K562 (cell line): ENCODE data around the gene CLCN6. TPM values are rescaled to one million over a fixed set of nuclear protein-coding genes. Genes with fewer than 3 reads are reported as not detected.

Experiments
- ETV1 ChIP-seq: fragments of 450-650 bp; conservative IDR thresholded peaks from 2 replicates; pipeline ENCODE4 v1.6.1; 2016; ENCODE audit warnings: missing genetic modification characterization, control low read depth, low read depth, missing compliant biosample characterization
- ETV6 ChIP-seq, 3 experiments: fragments of 150-350 bp in 1 of 3; sonication (generic) in 1 of 3; formaldehyde crosslinking in 1 of 3; IDR thresholded peaks; 2 replicates each; pipeline versions ENCODE4 v1.6.1 to v1.8.0; 2014 to 2022; ENCODE audit warnings: borderline replicate concordance in 2 of 3, low read depth in 2 of 3, antibody characterized with exemption in 1 of 3, low read length in 1 of 3, mild to moderate bottlenecking in 1 of 3, missing genetic modification reagents in 1 of 3
- TRIM24 ChIP-seq, 2 experiments: fragments of 450-650 bp; IDR thresholded peaks; 2 replicates each; pipeline ENCODE4 v1.6.1; 2016
- ZNF644 ChIP-seq: fragments of 200-800 bp; sonication (Bioruptor generic); IDR thresholded peaks from 2 replicates; pipeline ENCODE4 v1.6.1; 2016; ENCODE audit warnings: low read depth, missing genetic modification characterization, missing compliant biosample characterization
- polyA plus RNA-seq, 8 experiments: library from polyadenylated mRNA; depleted of rRNA in 4 of 8; stranded (reverse) in 5 of 8; unstranded in 3 of 8; fragments of >200 nt; fragmentation: Nextera tagmentation in 2 of 8; fragmentation: Illumina TruSeq in 1 of 8; extraction: Ambion mirVana in 2 of 8; extraction: Trizol in 1 of 8; gene quantifications; 2 replicates each; pipeline versions ENCODE4 v1.2.1 to v1.2.3, GENCODE V29; 2011 to 2014; ENCODE audit warnings: inconsistent platforms in 1 of 8, missing spikeins in 1 of 8
- total RNA-seq, 7 experiments: library from RNA; depleted of rRNA in 6 of 7; stranded (reverse); fragments of >200 nt in 6 of 7; fragmentation: Illumina TruSeq in 2 of 7; extraction: Trizol in 2 of 7; gene quantifications; 2 replicates each; pipeline versions ENCODE4 v1.2.1 to v1.2.3, GENCODE V29; 2011 to 2021; ENCODE audit warnings: low replicate concordance in 1 of 7
- TF ChIP-seq, protein P1 (sequence below), 2 experiments: IDR thresholded peaks in 1 of 2; conservative IDR thresholded peaks in 1 of 2; 2 replicates each; pipeline ENCODE4 v1.6.1; 2016; ENCODE audit warnings: low read depth in 2 of 2, mild to moderate bottlenecking in 1 of 2, missing compliant biosample characterization in 1 of 2, missing genetic modification characterization in 1 of 2, moderate library complexity in 1 of 2
- TF ChIP-seq, protein P2 (sequence below): fragments of 200-800 bp; sonication (Bioruptor generic); IDR thresholded peaks from 2 replicates; pipeline ENCODE4 v1.6.1; 2016; ENCODE audit warnings: missing genetic modification characterization, missing compliant biosample characterization
- TF ChIP-seq, protein P3 (sequence below), 3 experiments: fragments of 200-800 bp in 1 of 3; fragments of 250-450 bp in 1 of 3; fragments of 450-650 bp in 1 of 3; sonication (Bioruptor Pico) in 1 of 3; sonication (Bioruptor generic) in 1 of 3; formaldehyde crosslinking in 1 of 3; IDR thresholded peaks; 2 replicates each; pipeline versions ENCODE4 v1.6.1 to v1.8.0; 2016 to 2022; ENCODE audit warnings: mild to moderate bottlenecking in 2 of 3, missing genetic modification characterization in 2 of 3, missing compliant biosample characterization in 1 of 3, moderate library complexity in 1 of 3
- TF ChIP-seq, protein P4 (sequence below): fragments of 450-650 bp; formaldehyde crosslinking; conservative IDR thresholded peaks from 2 replicates; pipeline ENCODE4 v1.4.0; 2022; ENCODE audit warnings: mild to moderate bottlenecking, missing genetic modification characterization

Gene CLCN6
- total and polyA plus RNA-seq, 9 of the 15 experiments (the other 6 are each of a cell fraction or from before 2014, with no cell fraction given) = 2.0 to 21.8 (median 13.6) TPM

DNA sequence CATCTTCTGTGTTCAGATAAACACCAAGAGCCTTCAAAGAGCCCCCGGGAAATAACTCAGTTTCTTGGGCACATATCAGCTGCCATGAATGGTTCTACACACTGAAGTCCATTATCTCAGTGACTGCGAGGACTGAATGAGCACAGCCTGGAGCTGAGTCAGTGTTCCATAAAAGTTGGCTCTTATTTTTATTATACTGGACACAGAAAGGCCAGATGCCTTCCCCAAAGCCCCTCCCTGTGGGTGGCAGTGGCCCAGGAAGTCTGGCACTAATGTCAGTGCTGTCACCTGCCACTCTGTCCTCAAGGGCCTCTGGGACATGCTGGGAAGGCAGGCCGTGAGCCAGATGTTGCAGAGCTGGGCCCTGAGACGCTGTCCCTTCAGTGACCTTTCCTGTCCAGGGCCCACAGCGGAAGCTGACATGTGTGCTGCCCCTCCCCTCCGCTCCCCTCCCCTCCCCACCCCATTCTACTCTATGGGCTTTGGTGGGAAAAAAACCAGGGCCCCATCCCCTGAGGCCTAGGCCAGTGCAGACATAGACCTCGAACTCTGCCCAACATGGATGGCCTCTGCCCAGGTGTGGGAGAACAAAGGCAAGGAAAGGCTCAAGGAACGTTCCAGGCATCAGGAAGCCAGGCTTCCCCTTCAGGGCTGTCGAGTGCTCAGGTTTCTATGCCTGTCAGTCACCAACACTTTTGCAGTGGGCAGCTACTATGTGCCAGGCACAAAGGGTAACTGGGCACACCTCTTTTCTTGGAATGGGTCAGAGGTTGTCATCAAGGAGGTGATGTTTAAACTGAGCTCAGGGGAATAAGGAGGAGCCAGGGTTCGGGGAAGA, 75.1 kb downstream of the CLCN6 start (continued):
- TF ChIP-seq, protein P1, sequence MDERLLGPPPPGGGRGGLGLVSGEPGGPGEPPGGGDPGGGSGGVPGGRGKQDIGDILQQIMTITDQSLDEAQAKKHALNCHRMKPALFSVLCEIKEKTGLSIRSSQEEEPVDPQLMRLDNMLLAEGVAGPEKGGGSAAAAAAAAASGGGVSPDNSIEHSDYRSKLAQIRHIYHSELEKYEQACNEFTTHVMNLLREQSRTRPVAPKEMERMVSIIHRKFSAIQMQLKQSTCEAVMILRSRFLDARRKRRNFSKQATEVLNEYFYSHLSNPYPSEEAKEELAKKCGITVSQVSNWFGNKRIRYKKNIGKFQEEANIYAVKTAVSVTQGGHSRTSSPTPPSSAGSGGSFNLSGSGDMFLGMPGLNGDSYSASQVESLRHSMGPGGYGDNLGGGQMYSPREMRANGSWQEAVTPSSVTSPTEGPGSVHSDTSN (CRISPR knock-in tag; IDR thresholded peaks at IDR 0.05; ENCODE audit: low read depth) = no peak
- TF ChIP-seq, protein P1 (tag; conservative IDR thresholded peaks at IDR 0.05; ENCODE audit: low read depth) = 0 out of 2 replicates have a peak, but pooled peaks have one; percentile 8
- TF ChIP-seq ETV6 (IDR thresholded peaks at IDR 0.05; ENCODE audit: borderline replicate concordance in 1 of 2, low read depth in 2 of 2, low read length in 1 of 2) = no peak
- no peak for TF ChIP-seq ETV6 (CRISPR knock-in tag; IDR thresholded peaks at IDR 0.05; ENCODE audit: borderline replicate concordance)
- TF ChIP-seq, protein P2, sequence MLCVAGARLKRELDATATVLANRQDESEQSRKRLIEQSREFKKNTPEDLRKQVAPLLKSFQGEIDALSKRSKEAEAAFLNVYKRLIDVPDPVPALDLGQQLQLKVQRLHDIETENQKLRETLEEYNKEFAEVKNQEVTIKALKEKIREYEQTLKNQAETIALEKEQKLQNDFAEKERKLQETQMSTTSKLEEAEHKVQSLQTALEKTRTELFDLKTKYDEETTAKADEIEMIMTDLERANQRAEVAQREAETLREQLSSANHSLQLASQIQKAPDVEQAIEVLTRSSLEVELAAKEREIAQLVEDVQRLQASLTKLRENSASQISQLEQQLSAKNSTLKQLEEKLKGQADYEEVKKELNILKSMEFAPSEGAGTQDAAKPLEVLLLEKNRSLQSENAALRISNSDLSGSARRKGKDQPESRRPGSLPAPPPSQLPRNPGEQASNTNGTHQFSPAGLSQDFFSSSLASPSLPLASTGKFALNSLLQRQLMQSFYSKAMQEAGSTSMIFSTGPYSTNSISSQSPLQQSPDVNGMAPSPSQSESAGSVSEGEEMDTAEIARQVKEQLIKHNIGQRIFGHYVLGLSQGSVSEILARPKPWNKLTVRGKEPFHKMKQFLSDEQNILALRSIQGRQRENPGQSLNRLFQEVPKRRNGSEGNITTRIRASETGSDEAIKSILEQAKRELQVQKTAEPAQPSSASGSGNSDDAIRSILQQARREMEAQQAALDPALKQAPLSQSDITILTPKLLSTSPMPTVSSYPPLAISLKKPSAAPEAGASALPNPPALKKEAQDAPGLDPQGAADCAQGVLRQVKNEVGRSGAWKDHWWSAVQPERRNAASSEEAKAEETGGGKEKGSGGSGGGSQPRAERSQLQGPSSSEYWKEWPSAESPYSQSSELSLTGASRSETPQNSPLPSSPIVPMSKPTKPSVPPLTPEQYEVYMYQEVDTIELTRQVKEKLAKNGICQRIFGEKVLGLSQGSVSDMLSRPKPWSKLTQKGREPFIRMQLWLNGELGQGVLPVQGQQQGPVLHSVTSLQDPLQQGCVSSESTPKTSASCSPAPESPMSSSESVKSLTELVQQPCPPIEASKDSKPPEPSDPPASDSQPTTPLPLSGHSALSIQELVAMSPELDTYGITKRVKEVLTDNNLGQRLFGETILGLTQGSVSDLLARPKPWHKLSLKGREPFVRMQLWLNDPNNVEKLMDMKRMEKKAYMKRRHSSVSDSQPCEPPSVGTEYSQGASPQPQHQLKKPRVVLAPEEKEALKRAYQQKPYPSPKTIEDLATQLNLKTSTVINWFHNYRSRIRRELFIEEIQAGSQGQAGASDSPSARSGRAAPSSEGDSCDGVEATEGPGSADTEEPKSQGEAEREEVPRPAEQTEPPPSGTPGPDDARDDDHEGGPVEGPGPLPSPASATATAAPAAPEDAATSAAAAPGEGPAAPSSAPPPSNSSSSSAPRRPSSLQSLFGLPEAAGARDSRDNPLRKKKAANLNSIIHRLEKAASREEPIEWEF = peak; percentile 56; the same call in 1 of the 2 replicates
- TF ChIP-seq, protein P3, sequence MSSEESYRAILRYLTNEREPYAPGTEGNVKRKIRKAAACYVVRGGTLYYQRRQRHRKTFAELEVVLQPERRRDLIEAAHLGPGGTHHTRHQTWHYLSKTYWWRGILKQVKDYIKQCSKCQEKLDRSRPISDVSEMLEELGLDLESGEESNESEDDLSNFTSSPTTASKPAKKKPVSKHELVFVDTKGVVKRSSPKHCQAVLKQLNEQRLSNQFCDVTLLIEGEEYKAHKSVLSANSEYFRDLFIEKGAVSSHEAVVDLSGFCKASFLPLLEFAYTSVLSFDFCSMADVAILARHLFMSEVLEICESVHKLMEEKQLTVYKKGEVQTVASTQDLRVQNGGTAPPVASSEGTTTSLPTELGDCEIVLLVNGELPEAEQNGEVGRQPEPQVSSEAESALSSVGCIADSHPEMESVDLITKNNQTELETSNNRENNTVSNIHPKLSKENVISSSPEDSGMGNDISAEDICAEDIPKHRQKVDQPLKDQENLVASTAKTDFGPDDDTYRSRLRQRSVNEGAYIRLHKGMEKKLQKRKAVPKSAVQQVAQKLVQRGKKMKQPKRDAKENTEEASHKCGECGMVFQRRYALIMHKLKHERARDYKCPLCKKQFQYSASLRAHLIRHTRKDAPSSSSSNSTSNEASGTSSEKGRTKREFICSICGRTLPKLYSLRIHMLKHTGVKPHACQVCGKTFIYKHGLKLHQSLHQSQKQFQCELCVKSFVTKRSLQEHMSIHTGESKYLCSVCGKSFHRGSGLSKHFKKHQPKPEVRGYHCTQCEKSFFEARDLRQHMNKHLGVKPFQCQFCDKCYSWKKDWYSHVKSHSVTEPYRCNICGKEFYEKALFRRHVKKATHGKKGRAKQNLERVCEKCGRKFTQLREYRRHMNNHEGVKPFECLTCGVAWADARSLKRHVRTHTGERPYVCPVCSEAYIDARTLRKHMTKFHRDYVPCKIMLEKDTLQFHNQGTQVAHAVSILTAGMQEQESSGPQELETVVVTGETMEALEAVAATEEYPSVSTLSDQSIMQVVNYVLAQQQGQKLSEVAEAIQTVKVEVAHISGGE (CRISPR knock-in tag; IDR thresholded peaks at IDR 0.05) = no peak
- peak; percentile 70 for TF ChIP-seq ETV1 (tag)
- TF ChIP-seq TRIM24 (IDR thresholded peaks at IDR 0.05) = no peak
- TF ChIP-seq, protein P4, sequence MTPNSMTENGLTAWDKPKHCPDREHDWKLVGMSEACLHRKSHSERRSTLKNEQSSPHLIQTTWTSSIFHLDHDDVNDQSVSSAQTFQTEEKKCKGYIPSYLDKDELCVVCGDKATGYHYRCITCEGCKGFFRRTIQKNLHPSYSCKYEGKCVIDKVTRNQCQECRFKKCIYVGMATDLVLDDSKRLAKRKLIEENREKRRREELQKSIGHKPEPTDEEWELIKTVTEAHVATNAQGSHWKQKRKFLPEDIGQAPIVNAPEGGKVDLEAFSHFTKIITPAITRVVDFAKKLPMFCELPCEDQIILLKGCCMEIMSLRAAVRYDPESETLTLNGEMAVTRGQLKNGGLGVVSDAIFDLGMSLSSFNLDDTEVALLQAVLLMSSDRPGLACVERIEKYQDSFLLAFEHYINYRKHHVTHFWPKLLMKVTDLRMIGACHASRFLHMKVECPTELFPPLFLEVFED = no peak
- peak; percentile 85; the same call in 1 of the 2 replicates for TF ChIP-seq ZNF644 (tag)
